NCI-H2081 treated with DMSO at 0.1 percent for 48 hours (cell line): ENCODE measurements around the gene RGP1.
A peak's percentile ranks its signal among the peaks of the same experiment; 100 is the strongest.

ENCODE experiments used
- DNase-seq: peaks from one replicate; lab custom pipeline; 2025; lab: John Stamatoyannopoulos, UW

Gene RGP1

GRCh38 chr9:35723426-35723825 is 25.7 kb upstream of the RGP1 start:
- no peak for DNase-seq

- DNase-seq = no peak
Observed at GRCh38 chr9:35723908-35724307, 25.2 kb upstream of the RGP1 start.

- DNase-seq = no peak
Observed at GRCh38 chr9:35725362-35725761, 23.7 kb upstream of the RGP1 start.

GRCh38 chr9:35726931-35727330 is 22.2 kb upstream of the RGP1 start:
- DNase-seq = no peak

- DNase-seq = no peak
Observed at GRCh38 chr9:35727676-35728040, 21.4 kb upstream of the RGP1 start.

GRCh38 chr9:35728041-35728971 is 20.8 kb upstream of the RGP1 start:
- DNase-seq = no peak

- DNase-seq = no peak
Observed at GRCh38 chr9:35729101-35729500, 20.0 kb upstream of the RGP1 start.

- no peak for DNase-seq
Observed at GRCh38 chr9:35729700-35730485, 19.2 kb upstream of the RGP1 start.

GRCh38 chr9:35730486-35730854 is 18.6 kb upstream of the RGP1 start:
- DNase-seq = no peak

GRCh38 chr9:35731415-35732184 is 17.5 kb upstream of the RGP1 start:
- DNase-seq = no peak

GRCh38 chr9:35732185-35732799 is 16.8 kb upstream of the RGP1 start, which contains the start of the genes CREB3 and TLN1:
Gene CREB3, plus strand, starts transcription at chr9:35732666. Its CDS starts 107 bp downstream, at chr9:35732773.
Gene TLN1, minus strand, starts transcription at chr9:35732195. Its CDS starts 6,501 bp downstream, at chr9:35725694.
- DNase-seq = peak; percentile 96

- no peak for DNase-seq
Observed at GRCh38 chr9:35732800-35733541, 16.1 kb upstream of the RGP1 start.

GRCh38 chr9:35734096-35734495 is 15.0 kb upstream of the RGP1 start:
- no peak for DNase-seq

GRCh38 chr9:35736201-35736633 is 12.9 kb upstream of the RGP1 start:
- DNase-seq = no peak

- no peak for DNase-seq
Observed at GRCh38 chr9:35737143-35737542, 11.9 kb upstream of the RGP1 start.

GRCh38 chr9:35738186-35738585 is 10.9 kb upstream of the RGP1 start:
- DNase-seq = no peak

GRCh38 chr9:35738924-35739323 is 10.2 kb upstream of the RGP1 start:
- DNase-seq = no peak

- DNase-seq = no peak
Observed at GRCh38 chr9:35740243-35740642, 8.8 kb upstream of the RGP1 start.

GRCh38 chr9:35741740-35742139 is 7.3 kb upstream of the RGP1 start:
- DNase-seq = no peak

GRCh38 chr9:35743452-35743851 is 5.6 kb upstream of the RGP1 start:
- DNase-seq = no peak
